HCT116 (cell line): ENCODE measurements around the gene AKR7A3. TPM values are rescaled to one million over a fixed set of nuclear protein-coding genes. Genes with fewer than 3 reads are reported as not detected.

Experiments
- ATAC-seq: fragments of 200-7000 bp; cut with Tn5 transposase; 2 replicates; pipeline ENCODE4 v1.9.1; 2020; ENCODE audit warnings: mild to moderate bottlenecking, moderate library complexity
- BruUV-seq: library from RNA; stranded (reverse); fragments of 400-500 nt; replicated peaks from 2 replicates; lab custom pipeline; 2021; lab: Mats Ljungman, UMichigan
- CTCF ChIA-PET: fragments of 300-600 bp; sonication (Branson Sonifier 250); formaldehyde crosslinking; loops from one replicate; lab custom pipeline; 2021; ENCODE audit warnings: antibody characterized with exemption; lab: Charles Lee
- POLR2A ChIA-PET: fragments of 300-600, 350-600 bp; sonication (Branson Sonifier 250); formaldehyde crosslinking; loops from one replicate; lab custom pipeline; 2021; ENCODE audit warnings: antibody characterized with exemption; lab: Charles Lee
- RAD21 ChIA-PET, 2 experiments: fragments of 300-600 bp; sonication (Branson Sonifier 250); formaldehyde crosslinking; loops; one replicate each; lab custom pipeline; 2023; ENCODE audit warnings: low total read pairs in 2 of 2; ENCODE audit not compliant: uncharacterized antibody in 2 of 2, unreplicated experiment in 2 of 2, low non-redundant PET in 1 of 2; lab: Charles Lee
- DNase-seq: peaks from one replicate; pipeline ENCODE4 v3.0.0-alpha.2; 2010; ENCODE audit warnings: low read depth, low spot score
- H2AFZ ChIP-seq: fragments of 200-600 bp; shearing (Covaris generic), sonication (generic); 2 replicates; pipeline ENCODE4 v1.6.1; 2017; ENCODE audit warnings: low read depth, mixed run types, mixed read lengths, antibody characterized with exemption, low read length; ENCODE audit not compliant: poor library complexity, severe bottlenecking
- H3K27ac ChIP-seq: 2 replicates; pipeline ENCODE4 v1.5.1; 2012; ENCODE audit warnings: low read depth, low read length
- H3K27me3 ChIP-seq: fragments of 200-600 bp; sonication (generic); 2 replicates; pipeline ENCODE4 v1.6.1; 2016; ENCODE audit warnings: mixed run types, low read length, mixed read lengths; ENCODE audit not compliant: insufficient read depth
- H3K36me3 ChIP-seq, 2 experiments: fragments of 200-500 bp in 1 of 2; fragments of 200-600 bp in 1 of 2; sonication (Bioruptor generic) in 1 of 2; sonication (generic) in 1 of 2; 2 replicates each; pipeline versions ENCODE4 v1.5.1 to v1.6.1; 2014 to 2016; ENCODE audit warnings: low read length in 2 of 2, inconsistent platforms in 1 of 2, mixed read lengths in 1 of 2, mixed run types in 1 of 2; ENCODE audit not compliant: insufficient read depth in 2 of 2, control insufficient read depth in 1 of 2
- H3K4me1 ChIP-seq, 2 experiments: fragments of 200-600 bp in 1 of 2; sonication (generic) in 1 of 2; 2 replicates each; pipeline versions ENCODE4 v1.5.1 to v1.6.1; 2012 to 2017; ENCODE audit warnings: low read length in 2 of 2, inconsistent platforms in 1 of 2, mild to moderate bottlenecking in 1 of 2, mixed read lengths in 1 of 2, mixed run types in 1 of 2, moderate library complexity in 1 of 2; ENCODE audit not compliant: insufficient read depth in 2 of 2, control insufficient read depth in 1 of 2
- H3K4me2 ChIP-seq: fragments of 200-600 bp; sonication (generic); 2 replicates; pipeline ENCODE4 v1.6.1; 2017; ENCODE audit warnings: mixed run types, low read length, mixed read lengths
- H3K4me3 ChIP-seq, 2 experiments: fragments of 200-600 bp in 1 of 2; sonication (generic) in 1 of 2; replicated peaks in 1 of 2; 2 replicates each; pipeline ENCODE4 v1.5.1; 2011 to 2016; ENCODE audit warnings: low read length in 2 of 2, control low read depth in 1 of 2, low read depth in 1 of 2, mild to moderate bottlenecking in 1 of 2, mixed read lengths in 1 of 2, mixed run types in 1 of 2
- H3K79me2 ChIP-seq: fragments of 200-600 bp; sonication (generic); 2 replicates; pipeline ENCODE4 v1.6.1; 2017; ENCODE audit warnings: mild to moderate bottlenecking, mixed run types, low read length, moderate library complexity, mixed read lengths; ENCODE audit not compliant: insufficient read depth
- H3K9ac ChIP-seq: fragments of 200-600 bp; sonication (generic); 2 replicates; pipeline ENCODE4 v1.6.1; 2016; ENCODE audit warnings: low read length, mixed read lengths
- H3K9me2 ChIP-seq: fragments of 200-600 bp; sonication (generic), shearing (Covaris generic); 2 replicates; pipeline ENCODE4 v1.6.1; 2017; ENCODE audit warnings: mixed run types, mild to moderate bottlenecking, moderate library complexity; ENCODE audit not compliant: insufficient read depth
- H3K9me3 ChIP-seq, 2 experiments: fragments of 200-500 bp in 1 of 2; fragments of 200-600 bp in 1 of 2; sonication (Bioruptor generic) in 1 of 2; sonication (generic) in 1 of 2; 2 replicates each; pipeline ENCODE4 v1.6.1; 2014 to 2017; ENCODE audit warnings: low read length in 2 of 2, mixed read lengths in 2 of 2, inconsistent platforms in 1 of 2, low read depth in 1 of 2, mild to moderate bottlenecking in 1 of 2, mixed run types in 1 of 2, moderate library complexity in 1 of 2; ENCODE audit not compliant: control insufficient read depth in 1 of 2, insufficient read depth in 1 of 2
- H4K20me1 ChIP-seq: fragments of 200-600 bp; sonication (generic), shearing (Covaris generic); 2 replicates; pipeline ENCODE4 v1.6.1; 2017; ENCODE audit warnings: mixed run types, mild to moderate bottlenecking, moderate library complexity; ENCODE audit not compliant: insufficient read depth
- CBX3 ChIP-seq: IDR thresholded peaks from 2 replicates; pipeline ENCODE4 v1.6.1; 2012; ENCODE audit warnings: low read depth
- CEBPB ChIP-seq: IDR thresholded peaks from 2 replicates; pipeline ENCODE4 v1.6.1; 2012; ENCODE audit warnings: low read depth
- EGR1 ChIP-seq: IDR thresholded peaks from 2 replicates; pipeline ENCODE4 v1.6.1; 2012; ENCODE audit warnings: low read depth
- ELF1 ChIP-seq: IDR thresholded peaks from 2 replicates; pipeline ENCODE4 v1.6.1; 2012; ENCODE audit warnings: low read depth, borderline replicate concordance
- EZH2 ChIP-seq: fragments of 200-600 bp; sonication (generic); IDR thresholded peaks from 2 replicates; pipeline ENCODE4 v1.6.1; 2017; ENCODE audit warnings: antibody characterized with exemption, mixed run types
- FOSL1 ChIP-seq: IDR thresholded peaks from 2 replicates; pipeline ENCODE4 v1.6.1; 2012; ENCODE audit warnings: low read depth
- JUND ChIP-seq: IDR thresholded peaks from 2 replicates; pipeline ENCODE4 v1.6.1; 2012
- POLR2AphosphoS5 ChIP-seq: IDR thresholded peaks from 2 replicates; pipeline ENCODE4 v1.6.1; 2011; ENCODE audit warnings: mild to moderate bottlenecking, low read depth, low read length, moderate library complexity
- REST ChIP-seq: IDR thresholded peaks from 2 replicates; pipeline ENCODE4 v1.6.1; 2012; ENCODE audit warnings: low read depth
- SP1 ChIP-seq: IDR thresholded peaks from 2 replicates; pipeline ENCODE4 v1.6.1; 2012; ENCODE audit warnings: low read depth
- SRF ChIP-seq: IDR thresholded peaks from 2 replicates; pipeline ENCODE4 v1.6.1; 2012; ENCODE audit warnings: low read depth
- TCF7L2 ChIP-seq: IDR thresholded peaks from 2 replicates; pipeline ENCODE4 v1.7.0; 2011; ENCODE audit warnings: borderline replicate concordance, inconsistent platforms; ENCODE audit not compliant: insufficient read depth, insufficient read length; ENCODE audit errors: extremely low read depth
- YY1 ChIP-seq: IDR thresholded peaks from 2 replicates; pipeline ENCODE4 v1.6.1; 2011; ENCODE audit warnings: low read length, low read depth, moderate library complexity, mild to moderate bottlenecking; ENCODE audit not compliant: insufficient replicate concordance; ENCODE audit errors: extremely low read depth
- ZBTB33 ChIP-seq: IDR thresholded peaks from 2 replicates; pipeline ENCODE4 v1.6.1; 2011; ENCODE audit warnings: mild to moderate bottlenecking, low read length, moderate library complexity; ENCODE audit not compliant: insufficient replicate concordance; ENCODE audit errors: extremely low read depth
- ZFX ChIP-seq: fragments of 450-650 bp; IDR thresholded peaks from 2 replicates; pipeline ENCODE4 v1.6.1; 2017
- intact Hi-C: fragments of 100-400 bp; cut with micrococcal nuclease; formaldehyde crosslinking; loops from 2 replicates; pipeline ENCODE4 v1.10.0; 2022
- total RNA-seq: library from RNA; stranded (reverse); gene quantifications from one replicate; pipeline ENCODE4 v1.2.1, GENCODE V29; 2021; ENCODE audit not compliant: unreplicated experiment
- TF ChIP-seq, protein P1 (sequence below): IDR thresholded peaks from 2 replicates; pipeline ENCODE4 v1.6.1; 2012
- TF ChIP-seq, protein P2 (sequence below): IDR thresholded peaks from 2 replicates; pipeline ENCODE4 v1.6.1; 2012

AKR7A3 gene
- total RNA-seq, 1 experiment from 2014 or later, result 1.7 TPM

GRCh38 chr1:19319196-19319595, 30.6 kb upstream of the AKR7A3 start:
- Histone ChIP-seq H4K20me1 (no peaks in the 10 kb centered on the region), H3K9ac (no peak overlapping the region), H3K9me2 (no peaks in the 10 kb centered on the region), H2AFZ (no peak overlapping the region), H3K4me1 (peaks cover 5 to 19% of the 10 kb centered on the region in 2 experiments; a peak in 3 of 4 replicates)
- BruUV-seq, result no TSS peak
- DNase-seq, result no peak
- TF ChIP-seq REST, result no peak
- no peak for TF ChIP-seq ZFX
- TF ChIP-seq SRF, result no peak
- no peak for TF ChIP-seq EZH2
- TF ChIP-seq EGR1, result no peak
- TF ChIP-seq FOSL1, result no peak
- TF ChIP-seq SP1, result no peak
- TF ChIP-seq, protein P1, sequence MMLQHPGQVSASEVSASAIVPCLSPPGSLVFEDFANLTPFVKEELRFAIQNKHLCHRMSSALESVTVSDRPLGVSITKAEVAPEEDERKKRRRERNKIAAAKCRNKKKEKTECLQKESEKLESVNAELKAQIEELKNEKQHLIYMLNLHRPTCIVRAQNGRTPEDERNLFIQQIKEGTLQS, result no peak
- TF ChIP-seq YY1, result no peak
- TF ChIP-seq TCF7L2, result no peak
- TF ChIP-seq CEBPB, result no peak
- TF ChIP-seq, protein P2, sequence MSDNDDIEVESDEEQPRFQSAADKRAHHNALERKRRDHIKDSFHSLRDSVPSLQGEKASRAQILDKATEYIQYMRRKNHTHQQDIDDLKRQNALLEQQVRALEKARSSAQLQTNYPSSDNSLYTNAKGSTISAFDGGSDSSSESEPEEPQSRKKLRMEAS, result no peak
- no peak for TF ChIP-seq POLR2AphosphoS5
- TF ChIP-seq CBX3, result no peak
- no peak for TF ChIP-seq JUND
- TF ChIP-seq ELF1, result no peak
- no peak for TF ChIP-seq ZBTB33
- TF ChIP-seq, all 23 proteins: peak for 0
- H3K79me2 ChIP-seq, result no peaks in the 10 kb centered on the region
- CTCF ChIA-PET, result no interaction called here
- H3K27ac ChIP-seq, result no peak overlapping the region
- no peaks in the 10 kb centered on the region for H3K27me3 ChIP-seq
- no peak for ATAC-seq
- POLR2A ChIA-PET, result no interaction called here
- no peak overlapping the region for H3K4me2 ChIP-seq
- RAD21 ChIA-PET, result no interaction called here
- H3K36me3 ChIP-seq, result no peaks in the 10 kb centered on the region
- no peaks in the 10 kb centered on the region for H3K9me3 ChIP-seq
- intact Hi-C loops, result no loop called here
- H3K4me3 ChIP-seq, result no peak overlapping the region
